Body of pancreas (tissue), 4 donors: ENCODE results near the gene ERRFI1.

Experiments used
- CTCF ChIP-seq, 7 experiments: fragments of 450-650 bp in 4 of 7; fragments of 200-600 bp in 3 of 7; sonication (generic) in 3 of 7; IDR thresholded peaks; one replicate each; pipeline ENCODE4 v1.5.1; 2016 to 2019; ENCODE audit warnings: antibody characterized with exemption in 7 of 7
- POLR2A ChIP-seq, 3 donors: fragments of 450-650 bp; IDR thresholded peaks; one replicate each; pipeline ENCODE4 v1.6.1; 2016; ENCODE audit warnings: antibody characterized with exemption in 3 of 3, mild to moderate bottlenecking in 2 of 3

DNA sequence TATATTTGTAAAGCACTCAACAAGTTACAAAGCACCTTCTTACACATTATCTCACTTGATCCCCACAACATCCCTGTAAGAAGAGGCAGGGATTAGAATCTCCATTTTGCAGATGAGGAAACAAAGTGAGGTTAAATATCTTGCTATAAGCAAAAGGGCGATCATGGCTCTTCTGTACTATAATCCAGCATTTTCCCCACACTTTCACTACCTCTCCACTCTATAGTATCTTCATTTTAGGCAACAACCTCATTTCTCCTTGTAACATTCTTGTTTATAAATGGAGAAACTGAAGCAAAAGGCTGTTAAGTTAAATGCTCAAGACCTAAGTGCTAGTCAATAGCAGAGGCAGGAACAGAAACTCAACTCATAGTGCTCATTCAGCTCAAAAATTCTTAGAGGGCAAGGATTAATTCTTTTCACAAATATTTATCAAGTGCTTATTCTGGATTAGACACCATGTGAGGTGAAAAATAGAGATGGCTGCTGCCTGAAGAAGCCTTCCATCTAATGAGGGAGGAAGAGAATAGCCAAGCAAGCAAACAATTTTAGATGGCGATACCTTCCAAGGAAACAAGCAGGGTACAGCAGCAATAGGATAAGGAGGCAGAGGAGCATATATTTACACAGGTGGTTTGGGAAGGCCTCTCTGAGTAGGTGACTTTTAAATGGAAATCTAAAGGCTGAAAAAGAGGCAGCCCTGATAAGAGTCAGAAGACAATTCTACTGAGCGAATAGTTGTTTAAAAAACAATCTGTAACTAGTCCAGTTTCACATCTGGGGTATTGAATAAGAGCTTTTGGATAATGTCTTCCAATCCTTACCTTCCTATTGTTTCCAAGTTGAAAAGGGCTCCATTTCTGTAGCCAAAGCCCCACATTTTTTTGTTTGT is 3.5 kb downstream of the ERRFI1 start:
- TF ChIP-seq CTCF (IDR thresholded peaks at IDR 0.05) = no peak
- TF ChIP-seq POLR2A (IDR thresholded peaks at IDR 0.05) = peak in 2 of 3 donors; percentile 52 to 59
